ENCODE results near the gene TOMM5. TPM values are rescaled to one million over a fixed set of nuclear protein-coding genes. Genes with fewer than 3 reads are reported as not detected.

TOMM5 gene
- polyA plus RNA-seq, 1 donor from 2014 or later, result 262 TPM

DNA sequence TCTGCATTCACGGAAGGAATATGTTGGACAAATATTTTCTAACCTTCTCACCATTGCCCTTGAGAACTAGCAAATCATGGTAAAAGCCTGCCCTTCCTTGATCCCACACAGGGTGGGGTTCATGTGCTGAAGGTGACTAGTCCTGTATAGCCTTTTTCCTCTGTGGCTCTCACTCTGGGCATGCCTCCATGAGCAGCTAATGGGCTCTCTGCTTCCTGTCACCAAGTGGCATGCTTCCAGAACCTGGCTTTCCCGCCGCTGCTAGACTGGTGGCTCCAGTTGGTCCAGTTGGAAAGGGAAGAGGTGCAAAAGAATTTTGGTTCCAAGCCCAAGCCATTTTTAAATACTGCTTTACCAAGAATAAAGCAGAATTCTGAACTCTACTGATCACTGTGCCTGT, 51.8 kb downstream of the TOMM5 start:
- TF ChIP-seq EZH2 (IDR thresholded peaks at IDR 0.05; ENCODE audit: borderline replicate concordance, insufficient read depth, low read length, poor library complexity, severe bottlenecking) (no peak), TAF1 (IDR thresholded peaks at IDR 0.05; ENCODE audit: low read depth) (no peak), MXI1 (conservative IDR thresholded peaks at IDR 0.05; ENCODE audit: poor library complexity, severe bottlenecking) (no peak), SMC3 (conservative IDR thresholded peaks at IDR 0.05; ENCODE audit: poor library complexity) (no peak), RAD21 (conservative IDR thresholded peaks at IDR 0.05) (no peak), CTCF (IDR thresholded peaks at IDR 0.05; ENCODE audit: poor library complexity, severe bottlenecking) (no peak), REST (IDR thresholded peaks at IDR 0.05; ENCODE audit: borderline replicate concordance) (no peak), POLR2AphosphoS5 (IDR thresholded peaks at IDR 0.05) (no peak), EP300 (conservative IDR thresholded peaks at IDR 0.05; ENCODE audit: poor library complexity, severe bottlenecking) (no peak)

GRCh38 chr9:37539634-37540033, 52.8 kb downstream of the TOMM5 start:
- H2AFZ ChIP-seq (ENCODE audit: low read depth, low read length), result no peak overlapping the region
- H3F3A ChIP-seq (ENCODE audit: insufficient read depth, low read length, poor library complexity, severe bottlenecking), result no peaks in the 10 kb centered on the region
- H3K27me3 ChIP-seq (ENCODE audit: insufficient read depth, low read depth, low read length), result no peaks in the 10 kb centered on the region
- H3K9me3 ChIP-seq (ENCODE audit: low read length), result no peaks in the 10 kb centered on the region
- no peak overlapping the region for H3K4me2 ChIP-seq (ENCODE audit: low read length)
- no peak overlapping the region for H3K9ac ChIP-seq (ENCODE audit: low read length)
- no peak overlapping the region for H3K4me3 ChIP-seq (ENCODE audit: low read length)
- no peak overlapping the region for H3K27ac ChIP-seq (ENCODE audit: low read length)
- H3K9me2 ChIP-seq (ENCODE audit: insufficient read depth, low read length), result no peaks in the 10 kb centered on the region
- no peaks in the 10 kb centered on the region for H3K36me3 ChIP-seq (ENCODE audit: insufficient read depth, low read length)
- no peaks in the 10 kb centered on the region for H3K79me2 ChIP-seq (replicated peaks; ENCODE audit: insufficient read depth, low read length)
- TF ChIP-seq REST (IDR thresholded peaks at IDR 0.05; ENCODE audit: borderline replicate concordance) (no peak), SMC3 (conservative IDR thresholded peaks at IDR 0.05; ENCODE audit: poor library complexity) (no peak), EZH2 (IDR thresholded peaks at IDR 0.05; ENCODE audit: borderline replicate concordance, insufficient read depth, low read length, poor library complexity, severe bottlenecking) (no peak), RAD21 (conservative IDR thresholded peaks at IDR 0.05) (no peak), MXI1 (conservative IDR thresholded peaks at IDR 0.05; ENCODE audit: poor library complexity, severe bottlenecking) (no peak), EP300 (conservative IDR thresholded peaks at IDR 0.05; ENCODE audit: poor library complexity, severe bottlenecking) (no peak), POLR2AphosphoS5 (IDR thresholded peaks at IDR 0.05) (no peak), TAF1 (IDR thresholded peaks at IDR 0.05; ENCODE audit: low read depth) (no peak), CTCF (IDR thresholded peaks at IDR 0.05; ENCODE audit: poor library complexity, severe bottlenecking) (no peak)
- H4K20me1 ChIP-seq (ENCODE audit: insufficient read depth), result no peaks in the 10 kb centered on the region

More for the DNA sequence above, 51.8 kb downstream of the TOMM5 start:
- Histone ChIP-seq H3K27ac (ENCODE audit: low read length) (no peak overlapping the region), H3K79me2 (replicated peaks; ENCODE audit: insufficient read depth, low read length) (no peaks in the 10 kb centered on the region), H3K4me2 (ENCODE audit: low read length) (no peak overlapping the region), H3K9ac (ENCODE audit: low read length) (no peak overlapping the region), H3K27me3 (ENCODE audit: insufficient read depth, low read depth, low read length) (no peaks in the 10 kb centered on the region), H3K9me3 (ENCODE audit: low read length) (no peaks in the 10 kb centered on the region), H4K20me1 (ENCODE audit: insufficient read depth) (no peaks in the 10 kb centered on the region), H3F3A (ENCODE audit: insufficient read depth, low read length, poor library complexity, severe bottlenecking) (no peaks in the 10 kb centered on the region), H3K36me3 (ENCODE audit: insufficient read depth, low read length) (no peaks in the 10 kb centered on the region), H2AFZ (ENCODE audit: low read depth, low read length) (no peak overlapping the region), H3K4me3 (ENCODE audit: low read length) (no peak overlapping the region), H3K9me2 (ENCODE audit: insufficient read depth, low read length) (no peaks in the 10 kb centered on the region)

All from neural cell (in vitro differentiated cells).